ENCODE measurements around the gene KLHL25.

DNA sequence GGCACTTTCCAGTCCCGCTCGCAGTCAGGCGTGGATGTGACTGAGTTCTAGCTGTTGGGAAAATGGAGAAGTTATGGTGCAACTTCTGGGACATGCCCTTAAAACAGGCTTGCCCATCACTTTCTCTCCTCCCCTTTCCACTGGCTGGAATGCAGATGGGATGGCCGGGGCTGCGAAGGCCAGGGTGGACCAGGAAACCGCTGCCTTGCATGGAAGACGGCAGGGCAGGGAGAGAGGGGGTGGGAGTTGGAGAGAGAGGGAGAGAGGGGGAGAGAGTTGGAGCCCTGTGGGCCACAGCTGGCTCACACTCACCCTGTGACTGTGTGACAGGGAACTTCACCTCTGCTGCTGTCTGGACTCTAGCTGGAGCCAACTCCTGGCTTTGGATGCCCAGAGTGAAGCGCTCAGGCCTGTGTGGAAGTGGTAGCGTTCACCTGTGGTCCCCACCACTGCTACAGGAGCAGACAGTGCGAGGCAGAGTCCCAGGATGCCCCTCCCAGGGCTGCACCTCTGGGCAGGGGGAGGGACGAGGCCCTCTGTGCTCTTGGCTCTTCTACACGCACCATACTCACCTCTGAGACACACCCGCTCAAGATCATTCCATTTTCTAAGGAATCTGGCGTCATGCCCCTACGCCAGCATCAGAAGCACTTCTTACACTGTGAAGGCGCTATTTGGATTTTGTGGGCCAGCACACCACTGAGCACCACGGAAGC, 36.6 kb downstream of the KLHL25 start:
- no peak for TF ChIP-seq CTCF (IDR thresholded peaks at IDR 0.05)
- TF ChIP-seq TCF7L2 (IDR thresholded peaks at IDR 0.05; ENCODE audit: low read depth, low read length) = no peak
